ENCODE results near the gene AQP1.

Gene AQP1

GRCh38 chr7:30873207-30873606 lies 38.4 kb upstream of the AQP1 start:
- H3K27me3 ChIP-seq: no peaks in the 10 kb centered on the region
- H3K36me3 ChIP-seq: peaks cover 3% of the 10 kb centered on the region; the same call in 1 of the 2 replicates
- no peak for TF ChIP-seq CTCF (IDR thresholded peaks at IDR 0.05; ENCODE audit: low read depth, low read length)
- no peak overlapping the region for H3K4me3 ChIP-seq (ENCODE audit: low read depth, low read length)
- H3K4me1 ChIP-seq: 0 out of 2 replicates have a peak, but pooled peaks cover 6% of the 10 kb centered on the region
- H3K9me3 ChIP-seq: no peaks in the 10 kb centered on the region
- DNase-seq: no peak

- no peak overlapping the region for H3K4me3 ChIP-seq (ENCODE audit: low read depth, low read length)
- H3K4me1 ChIP-seq: 0 out of 2 replicates have a peak, but pooled peaks cover 6% of the 10 kb centered on the region
These were observed 38.0 kb upstream of the AQP1 start for GRCh38 chr7:30873656-30874055.

GRCh38 chr7:30874656-30875302 lies 36.9 kb upstream of the AQP1 start:
- no peak for TF ChIP-seq CTCF (IDR thresholded peaks at IDR 0.05; ENCODE audit: low read depth, low read length)
- H3K4me3 ChIP-seq (ENCODE audit: low read depth, low read length): no peak overlapping the region
- H3K4me1 ChIP-seq: 0 out of 2 replicates have a peak, but pooled peaks cover 3% of the 10 kb centered on the region
- peaks cover 3% of the 10 kb centered on the region; the same call in 1 of the 2 replicates for H3K36me3 ChIP-seq
- H3K9me3 ChIP-seq: no peaks in the 10 kb centered on the region
- no peak for DNase-seq
- H3K27me3 ChIP-seq: no peaks in the 10 kb centered on the region

More at GRCh38 chr7:30873656-30874055, 38.0 kb upstream of the AQP1 start:
- no peak for TF ChIP-seq CTCF (IDR thresholded peaks at IDR 0.05; ENCODE audit: low read depth, low read length)
- Histone ChIP-seq H3K9me3 (no peaks in the 10 kb centered on the region), H3K36me3 (peaks cover 3% of the 10 kb centered on the region; the same call in 1 of the 2 replicates), H3K27me3 (no peaks in the 10 kb centered on the region)
- no peak for DNase-seq

- Histone ChIP-seq H3K4me3 (ENCODE audit: low read depth, low read length) (no peak overlapping the region), H3K4me1 (no peaks in the 10 kb centered on the region), H3K9me3 (no peaks in the 10 kb centered on the region), H3K27me3 (no peaks in the 10 kb centered on the region), H3K36me3 (peaks cover 3% of the 10 kb centered on the region; the same call in 1 of the 2 replicates)
- no peak for DNase-seq
- TF ChIP-seq CTCF (IDR thresholded peaks at IDR 0.05; ENCODE audit: low read depth, low read length): no peak
These were observed 34.5 kb upstream of the AQP1 start for GRCh38 chr7:30877015-30877769.

GRCh38 chr7:30877993-30878392 lies 33.7 kb upstream of the AQP1 start:
- DNase-seq: no peak
- Histone ChIP-seq H3K27me3 (no peaks in the 10 kb centered on the region), H3K9me3 (no peaks in the 10 kb centered on the region), H3K4me1 (no peaks in the 10 kb centered on the region), H3K36me3 (no peaks in the 10 kb centered on the region), H3K4me3 (ENCODE audit: low read depth, low read length) (no peak overlapping the region)
- no peak for TF ChIP-seq CTCF (IDR thresholded peaks at IDR 0.05; ENCODE audit: low read depth, low read length)
